DOHH2 (cell line): ENCODE measurements around the gene NPAS3.

Source experiments
- CTCF ChIP-seq: fragments of 200-600 bp; sonication (generic); IDR thresholded peaks from one replicate; pipeline ENCODE4 v1.5.1; 2014; ENCODE audit warnings: antibody characterized with exemption, mild to moderate bottlenecking, low read depth, low read length; ENCODE audit not compliant: poor library complexity, severe bottlenecking
- EZH2phosphoT487 ChIP-seq: fragments of 200-600 bp; sonication (generic); IDR thresholded peaks from 2 replicates; pipeline ENCODE4 v1.6.1; 2017; ENCODE audit warnings: borderline replicate concordance, mild to moderate bottlenecking, antibody characterized with exemption, low read length, moderate library complexity, mixed read lengths

GRCh38 chr14:33612197-33612505 is 673.5 kb downstream of the NPAS3 start:
- TF ChIP-seq CTCF (no peak), EZH2phosphoT487 (no peak)
